ENCODE data around the gene TNFAIP3.
"Not testable (repeated sequence)": the region's sequence is repeated elsewhere in the genome, so short reads cannot be mapped to it uniquely, and the experiment has no call there.

TNFAIP3 gene

DNA sequence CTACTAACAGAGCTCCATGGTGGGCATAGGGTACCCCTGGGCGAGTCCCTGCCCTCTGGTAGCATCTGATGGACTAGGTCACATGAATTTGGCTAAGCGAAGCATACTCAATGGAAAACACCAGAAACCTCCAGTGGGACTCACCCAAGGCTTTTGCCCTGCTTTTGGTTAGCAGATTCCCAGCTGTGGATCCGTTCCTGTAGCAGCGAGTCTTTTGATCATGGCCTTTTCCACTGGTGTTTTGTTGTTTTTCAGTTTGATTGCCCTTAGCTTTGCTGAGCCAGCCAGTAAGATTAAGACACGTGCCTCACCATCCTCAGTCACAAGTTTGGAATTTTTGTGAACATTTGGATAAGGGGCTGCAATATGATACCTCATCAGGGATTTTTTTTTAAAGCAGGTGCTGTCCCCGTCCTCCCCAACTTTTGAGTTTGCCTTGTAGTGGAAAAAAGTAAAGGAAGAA, 8.0 kb downstream of the TNFAIP3 start:
- H3K27ac ChIP-seq: peak overlapping the region; percentile 81
- no peak for DNase-seq (ENCODE audit: low read depth, low spot score)

DNA sequence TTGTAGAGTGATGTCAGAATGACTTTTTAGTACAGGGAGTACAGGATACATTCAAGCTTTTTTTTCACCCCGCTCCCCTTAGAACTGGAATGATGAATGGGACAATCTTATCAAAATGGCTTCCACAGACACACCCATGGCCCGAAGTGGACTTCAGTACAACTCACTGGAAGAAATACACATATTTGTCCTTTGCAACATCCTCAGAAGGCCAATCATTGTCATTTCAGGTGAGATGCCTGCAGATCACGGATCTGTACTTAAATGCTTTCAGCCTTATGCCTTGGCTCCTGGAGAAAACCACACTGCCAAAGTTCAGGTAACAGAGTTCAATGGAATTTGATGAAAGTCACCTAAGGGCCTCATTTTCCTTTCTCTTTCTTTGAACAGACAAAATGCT, 8.5 kb downstream of the TNFAIP3 start:
- peak overlapping the region; percentile 81 for H3K27ac ChIP-seq
- no peak for DNase-seq (ENCODE audit: low read depth, low spot score)

- peak overlapping the region; percentile 81 for H3K27ac ChIP-seq
- DNase-seq (ENCODE audit: low read depth, low spot score): no peak
These were observed 9.5 kb downstream of the TNFAIP3 start for GRCh38 chr6:137876547-137876946.

DNA sequence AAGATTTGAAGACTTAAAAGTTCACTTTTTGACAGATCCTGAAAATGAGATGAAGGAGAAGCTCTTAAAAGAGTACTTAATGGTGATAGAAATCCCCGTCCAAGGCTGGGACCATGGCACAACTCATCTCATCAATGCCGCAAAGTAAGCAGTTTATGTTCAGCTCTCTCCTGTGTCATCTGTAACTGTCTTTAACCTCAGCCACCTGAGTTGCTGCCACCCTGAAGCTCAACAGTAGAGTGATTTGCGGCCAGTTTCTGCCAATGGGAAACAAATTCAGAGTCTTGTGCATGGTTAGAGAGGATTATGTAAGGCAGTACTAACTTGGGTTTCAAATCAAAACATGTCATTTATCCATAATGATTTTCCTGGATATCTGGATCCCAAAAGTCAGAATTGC, 10.1 kb downstream of the TNFAIP3 start:
- DNase-seq (ENCODE audit: low read depth, low spot score): no peak
- peak overlapping the region; percentile 81 for H3K27ac ChIP-seq

- DNase-seq (ENCODE audit: low read depth, low spot score): no peak
- peak overlapping the region; percentile 36 for H3K27ac ChIP-seq
These were observed 10.5 kb downstream of the TNFAIP3 start for GRCh38 chr6:137877606-137878005.

DNA sequence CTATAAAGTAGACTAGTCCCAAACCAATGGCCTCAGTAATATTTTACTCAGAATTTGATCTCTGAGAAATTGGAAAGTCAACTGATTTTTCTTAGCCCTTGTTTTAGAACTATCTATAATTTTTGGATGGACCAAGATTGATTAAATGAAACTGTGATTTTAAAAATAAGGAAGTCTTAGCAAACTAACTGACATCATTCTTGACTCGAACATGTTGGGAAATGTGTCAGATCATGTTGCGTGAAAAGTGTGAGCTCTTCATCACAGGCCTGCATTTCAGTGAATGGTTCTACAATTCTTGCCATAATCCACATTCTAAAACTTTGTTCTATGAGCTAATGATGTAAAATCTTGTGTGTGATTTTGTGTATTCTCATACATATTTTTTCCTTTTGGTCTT, 11.0 kb downstream of the TNFAIP3 start:
- no peak for DNase-seq (ENCODE audit: low read depth, low spot score)
- peak overlapping the region; percentile 36 for H3K27ac ChIP-seq

- no peak for DNase-seq (ENCODE audit: low read depth, low spot score)
- peak overlapping the region; percentile 36 for H3K27ac ChIP-seq
These were observed 11.6 kb downstream of the TNFAIP3 start for GRCh38 chr6:137878486-137879285.

- DNase-seq (ENCODE audit: low read depth, low spot score): no peak
These were observed 12.2 kb downstream of the TNFAIP3 start for GRCh38 chr6:137879299-137879698.

GRCh38 chr6:137879885-137880745, 13.1 kb downstream of the TNFAIP3 start:
- DNase-seq (ENCODE audit: low read depth, low spot score): no peak
- H3K27ac ChIP-seq: peak overlapping the region; percentile 36

More at GRCh38 chr6:137879299-137879698, 12.2 kb downstream of the TNFAIP3 start:
- peak overlapping the region; percentile 36 for H3K27ac ChIP-seq

DNA sequence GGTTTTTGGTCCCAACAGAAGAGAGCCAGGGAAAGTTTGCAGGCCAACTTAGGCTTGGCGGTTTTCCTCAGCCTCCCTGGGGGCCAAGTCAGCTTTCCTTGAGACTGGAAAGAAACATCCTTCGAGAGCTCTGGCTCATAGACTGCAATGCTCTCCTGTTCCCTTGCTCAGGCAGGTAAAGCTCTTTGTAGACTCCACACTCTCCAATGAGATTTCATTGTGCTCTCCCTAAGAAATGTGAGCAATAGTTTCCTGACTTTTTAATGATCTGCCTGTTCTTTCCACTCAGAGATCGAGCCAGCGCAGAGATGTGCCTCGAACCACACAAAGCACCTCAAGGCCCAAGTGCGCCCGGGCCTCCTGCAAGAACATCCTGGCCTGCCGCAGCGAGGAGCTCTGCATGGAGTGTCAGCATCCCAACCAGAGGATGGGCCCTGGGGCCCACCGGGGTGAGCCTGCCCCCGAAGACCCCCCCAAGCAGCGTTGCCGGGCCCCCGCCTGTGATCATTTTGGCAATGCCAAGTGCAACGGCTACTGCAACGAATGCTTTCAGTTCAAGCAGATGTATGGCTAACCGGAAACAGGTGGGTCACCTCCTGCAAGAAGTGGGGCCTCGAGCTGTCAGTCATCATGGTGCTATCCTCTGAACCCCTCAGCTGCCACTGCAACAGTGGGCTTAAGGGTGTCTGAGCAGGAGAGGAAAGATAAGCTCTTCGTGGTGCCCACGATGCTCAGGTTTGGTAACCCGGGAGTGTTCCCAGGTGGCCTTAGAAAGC, 13.9 kb downstream of the TNFAIP3 start:
- DNase-seq (ENCODE audit: low read depth, low spot score): no peak
- peak overlapping the region; percentile 63 for H3K27ac ChIP-seq

- peak overlapping the region; percentile 63 for H3K27ac ChIP-seq
- DNase-seq (ENCODE audit: low read depth, low spot score): no peak
These were observed 14.4 kb downstream of the TNFAIP3 start for GRCh38 chr6:137881522-137881886.

- H3K27ac ChIP-seq: peak overlapping the region; percentile 63
- DNase-seq (ENCODE audit: low read depth, low spot score): no peak
These were observed 15.3 kb downstream of the TNFAIP3 start for GRCh38 chr6:137882225-137882961.

GRCh38 chr6:137883400-137884148, 16.5 kb downstream of the TNFAIP3 start:
- peak overlapping the region; percentile 63 for H3K27ac ChIP-seq
- DNase-seq (ENCODE audit: low read depth, low spot score): no peak

- H3K27ac ChIP-seq: peak overlapping the region; percentile 63
- DNase-seq (ENCODE audit: low read depth, low spot score): no peak
These were observed 17.3 kb downstream of the TNFAIP3 start for GRCh38 chr6:137884149-137884909.

GRCh38 chr6:137884910-137885229, 17.8 kb downstream of the TNFAIP3 start:
- H3K27ac ChIP-seq; DNase-seq (ENCODE audit: low read depth, low spot score): not testable (repeated sequence)

- DNase-seq (ENCODE audit: low read depth, low spot score); H3K27ac ChIP-seq: not testable (repeated sequence)
These were observed 19.2 kb downstream of the TNFAIP3 start for GRCh38 chr6:137886226-137886625.

DNA sequence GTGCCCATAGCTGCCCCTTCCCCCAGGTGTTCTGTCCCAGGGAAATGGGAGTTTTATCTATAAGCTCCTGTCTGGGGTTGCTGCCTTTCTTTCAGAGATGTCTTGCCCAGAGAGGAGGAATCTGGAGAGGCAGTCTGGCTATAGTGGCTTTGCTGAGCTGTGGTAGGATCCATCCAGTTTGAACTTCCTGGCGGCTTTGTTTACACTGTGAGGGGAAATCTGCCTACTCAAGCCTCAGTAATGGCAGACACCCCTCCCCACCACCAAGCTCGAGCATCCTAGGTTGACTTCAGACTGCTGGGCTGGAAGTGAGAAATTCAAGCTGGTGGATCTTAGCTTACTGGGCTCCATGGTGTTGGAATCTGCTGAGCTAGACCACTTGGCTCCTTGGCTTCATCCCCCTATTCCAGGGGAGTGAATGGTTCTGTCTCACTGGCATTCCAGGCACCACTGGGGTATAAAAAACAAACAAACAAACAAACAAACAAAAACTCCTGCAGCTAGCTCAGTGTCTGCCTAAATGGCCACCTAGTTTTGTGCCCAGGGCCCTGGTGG, 24.0 kb downstream of the TNFAIP3 start:
- no peak for DNase-seq (ENCODE audit: low read depth, low spot score)
- no peak overlapping the region for H3K27ac ChIP-seq

- H3K27ac ChIP-seq: peak overlapping the region; percentile 85
These were observed 25.2 kb downstream of the TNFAIP3 start for GRCh38 chr6:137892271-137892708.

More at GRCh38 chr6:137892271-137892708, 25.2 kb downstream of the TNFAIP3 start:
- DNase-seq (ENCODE audit: low read depth, low spot score): no peak

Data from epithelial cell of prostate (primary cell).